Measurements from ENCODE around the gene PTK7.

Gene PTK7

DNA sequence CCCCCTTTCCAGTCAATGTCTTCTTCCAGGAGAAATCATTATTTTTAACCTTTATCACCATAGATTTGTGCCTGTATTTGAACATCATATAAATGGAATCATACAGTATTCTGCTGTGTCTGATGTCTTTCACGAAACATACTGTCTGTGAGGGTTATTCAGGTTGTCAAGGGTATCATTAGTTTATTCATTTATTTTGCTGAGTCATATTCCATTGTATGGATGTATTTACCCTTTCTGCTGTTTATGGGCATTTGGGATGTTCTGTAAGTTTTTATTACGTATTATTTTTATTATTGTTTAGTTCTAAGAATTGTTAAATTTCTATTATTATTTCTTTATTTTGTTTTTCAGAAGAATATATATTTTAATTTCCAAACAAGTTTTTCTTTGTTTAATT, 131.2 kb downstream of the PTK7 start:
- DNase-seq (ENCODE audit: low read depth in 2 of 2): no peak

Data from stimulated activated CD4-positive, alpha-beta T cell treated with anti-CD3 and anti-CD28 coated beads, Interleukin-12 subunit alpha, Interleukin-12 subunit beta, amount 100 ng/mL, for 24 hours (primary cell).